ENCODE results near the gene ANKRD33B. TPM values are rescaled to one million over a fixed set of nuclear protein-coding genes. Genes with fewer than 3 reads are reported as not detected.

Gene ANKRD33B
- total and polyA plus RNA-seq, 2 of the 8 experiments (the other 6 are each of a cell fraction or from before 2014, with no cell fraction given) = 6.9 to 20.6 TPM

DNA sequence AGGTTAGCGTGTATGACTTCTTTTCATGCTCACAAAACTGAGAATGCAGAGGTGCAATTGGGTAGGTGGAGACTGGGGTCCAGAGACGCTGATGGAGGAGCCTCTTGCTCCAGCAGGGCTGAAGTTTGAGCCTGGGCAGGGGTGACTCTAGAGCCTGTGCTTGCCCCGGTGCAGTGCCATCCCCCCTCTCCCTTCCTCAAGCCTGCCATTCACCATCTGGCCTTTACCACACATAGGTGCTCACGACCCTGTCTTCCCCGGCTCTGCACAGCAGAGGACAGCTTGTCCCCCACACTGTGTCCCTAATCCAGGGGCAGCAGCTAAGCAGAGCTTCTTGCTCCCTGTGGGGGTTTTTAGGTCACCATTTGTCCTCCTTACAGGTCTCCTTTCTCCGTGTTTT, 110.7 kb downstream of the ANKRD33B start:
- FAIRE-seq = no peak
- peaks cover 0 to 5% of the 10 kb centered on the region in 2 experiments for H4K20me1 ChIP-seq (replicated peaks in 1 of 2; ENCODE audit: control insufficient read depth in 1 of 2, insufficient read depth in 2 of 2, low read length in 2 of 2)
- no peak overlapping the region for H3K27ac ChIP-seq (ENCODE audit: low read depth, low read length)
- no peak overlapping the region for H3K14ac ChIP-seq (ENCODE audit: insufficient read length)
- H4K5ac ChIP-seq (ENCODE audit: insufficient read length, low read depth, low read length) = no peak overlapping the region
- peaks cover 6% of the 10 kb centered on the region; the same call in 1 of the 2 replicates for H3K23me2 ChIP-seq (ENCODE audit: low read depth, low read length)
- no peak overlapping the region for H2AK5ac ChIP-seq (ENCODE audit: low read depth, low read length)
- no peak overlapping the region for H3K9ac ChIP-seq (replicated peaks in 1 of 4; ENCODE audit: extremely low read depth in 1 of 4, low read depth in 3 of 4, low read length in 3 of 4)
- no peak overlapping the region for H2BK15ac ChIP-seq (ENCODE audit: low read length)
- 84% methylated on average over 6 of the region's 6 CpGs; no CpG with 5 or more reads in 1 of the 2 experiments for WGBS, 2 experiments (ENCODE audit: extremely low coverage in 1 of 2, insufficient coverage in 1 of 2, insufficient read length in 1 of 2, insufficient replicate concordance in 2 of 2, low coverage in 1 of 2, low lambda C conversion rate in 2 of 2, missing lambda C conversion rate in 1 of 2)
- POLR2A ChIA-PET (ENCODE audit: partially characterized antibody) = interaction anchor here (0.6 to 1.0 kb wide), 2 partner anchors 11 to 22 kb away, joined by 3 read pairs; no protein-coding TSS in a partner anchor
- H4K91ac ChIP-seq (replicated peaks; ENCODE audit: insufficient read length, low read length) = no peak overlapping the region
- H2BK120ac ChIP-seq (replicated peaks; ENCODE audit: low read depth, low read length) = no peak overlapping the region
- no peak overlapping the region for H3K56ac ChIP-seq (replicated peaks; ENCODE audit: insufficient read length, low read depth, low read length)
- no peak overlapping the region for H3K18ac ChIP-seq (ENCODE audit: extremely low read depth, low read length)
- H2BK5ac ChIP-seq (ENCODE audit: low read depth, low read length) = no peak overlapping the region
- H2AFZ ChIP-seq (ENCODE audit: low read length) = no peak overlapping the region
- CTCF ChIA-PET (ENCODE audit: partially characterized antibody) = interaction anchor here (0.7 to 3.0 kb wide), 4 partner anchors 15 to 223 kb away, joined by 3 to 12 read pairs (median 6); no protein-coding TSS in a partner anchor
- no peak overlapping the region; the same call in 1 of the 2 replicates for H2BK12ac ChIP-seq (ENCODE audit: low read depth, low read length)
- H3K27me3 ChIP-seq (replicated peaks in 1 of 4; ENCODE audit: control insufficient read depth in 3 of 4, extremely low read depth in 1 of 4, insufficient read depth in 3 of 4, low read length in 3 of 4) = no peaks in the 10 kb centered on the region
- no peaks in the 10 kb centered on the region for H3K79me2 ChIP-seq (ENCODE audit: control insufficient read depth in 1 of 2, insufficient read depth in 2 of 2, low read length in 2 of 2)
- H3K4me3 ChIP-seq (ENCODE audit: extremely low read depth in 1 of 4, insufficient read depth in 2 of 4, low read depth in 3 of 4, low read length in 4 of 4) = no peak overlapping the region
- H3K79me1 ChIP-seq (ENCODE audit: low read depth, low read length) = no peaks in the 10 kb centered on the region; the same call in 1 of the 2 replicates
- H3K4ac ChIP-seq (replicated peaks; ENCODE audit: insufficient read length, low read depth, low read length) = no peak overlapping the region
- no peak for DNase-seq (ENCODE audit: low read depth in 1 of 2, low spot score in 2 of 2)
- H3K9me3 ChIP-seq (ENCODE audit: insufficient read depth in 2 of 2, low read depth in 1 of 2, low read length in 1 of 2) = no peaks in the 10 kb centered on the region
- no peak overlapping the region for H2BK20ac ChIP-seq (ENCODE audit: low read length)
- H3K23ac ChIP-seq (ENCODE audit: insufficient read length) = no peak overlapping the region
- H4K8ac ChIP-seq (ENCODE audit: extremely low read depth, insufficient read depth, low read length) = no peak overlapping the region
- 0 out of 8 replicates have a peak, but pooled peaks cover 0 to 4% (median 0%) of the 10 kb centered on the region in 4 experiments for H3K36me3 ChIP-seq (ENCODE audit: control insufficient read depth in 2 of 4, insufficient read depth in 4 of 4, low read length in 3 of 4)
- H3K4me2 ChIP-seq (ENCODE audit: insufficient read depth in 1 of 2, low read depth in 2 of 2, low read length in 2 of 2) = no peak overlapping the region
- H3K4me1 ChIP-seq (replicated peaks in 1 of 4; ENCODE audit: control insufficient read depth in 3 of 4, insufficient read depth in 4 of 4, low read length in 3 of 4) = no peaks in the 10 kb centered on the region
- no peak for TF ChIP-seq KDM1A (IDR thresholded peaks at IDR 0.05; ENCODE audit: borderline replicate concordance, low read length)
- TF ChIP-seq, protein P1, sequence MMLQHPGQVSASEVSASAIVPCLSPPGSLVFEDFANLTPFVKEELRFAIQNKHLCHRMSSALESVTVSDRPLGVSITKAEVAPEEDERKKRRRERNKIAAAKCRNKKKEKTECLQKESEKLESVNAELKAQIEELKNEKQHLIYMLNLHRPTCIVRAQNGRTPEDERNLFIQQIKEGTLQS (IDR thresholded peaks at IDR 0.05; ENCODE audit: insufficient read depth, low read depth, low read length) = no peak
- no peak for TF ChIP-seq CBX8 (IDR thresholded peaks at IDR 0.05; ENCODE audit: borderline replicate concordance, low read depth, low read length)
- TF ChIP-seq CHD2 (IDR thresholded peaks at IDR 0.05; ENCODE audit: low read length) = no peak
- TF ChIP-seq RXRA (IDR thresholded peaks at IDR 0.05; ENCODE audit: insufficient read depth, low read depth, low read length) = no peak
- no peak for TF ChIP-seq PHF8 (conservative IDR thresholded peaks at IDR 0.05; ENCODE audit: low read depth, low read length)
- no peak for TF ChIP-seq SIX5 (IDR thresholded peaks at IDR 0.05; ENCODE audit: low read depth, low read length)
- no peak for TF ChIP-seq ZNF274 (IDR thresholded peaks at IDR 0.05; ENCODE audit: borderline replicate concordance, extremely low read depth, low read length)
- TF ChIP-seq, protein P2, sequence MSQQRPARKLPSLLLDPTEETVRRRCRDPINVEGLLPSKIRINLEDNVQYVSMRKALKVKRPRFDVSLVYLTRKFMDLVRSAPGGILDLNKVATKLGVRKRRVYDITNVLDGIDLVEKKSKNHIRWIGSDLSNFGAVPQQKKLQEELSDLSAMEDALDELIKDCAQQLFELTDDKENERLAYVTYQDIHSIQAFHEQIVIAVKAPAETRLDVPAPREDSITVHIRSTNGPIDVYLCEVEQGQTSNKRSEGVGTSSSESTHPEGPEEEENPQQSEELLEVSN (IDR thresholded peaks at IDR 0.05) = no peak
- TF ChIP-seq TEAD4 (IDR thresholded peaks at IDR 0.05; ENCODE audit: low read depth, low read length) = no peak
- no peak for TF ChIP-seq SP2 (IDR thresholded peaks at IDR 0.05; ENCODE audit: low read length)
